Measurements from ENCODE around the gene GRAMD4. TPM values are rescaled to one million over a fixed set of nuclear protein-coding genes. Genes with fewer than 3 reads are reported as not detected.

Gene GRAMD4
- total RNA-seq, 1 experiment from 2014 or later, result 23.4 TPM

- Histone ChIP-seq H3K27me3 (replicated peaks; ENCODE audit: control insufficient read depth, insufficient read depth, low read length) (no peaks in the 10 kb centered on the region), H3K36me3 (ENCODE audit: control insufficient read depth, insufficient read depth, low read length) (no peaks in the 10 kb centered on the region), H3K4me3 (ENCODE audit: low read depth, low read length) (no peak overlapping the region), H3K9me3 (no peaks in the 10 kb centered on the region), H3K4me1 (no peaks in the 10 kb centered on the region)
- intact Hi-C loops (cut with micrococcal nuclease; ENCODE audit: unreplicated experiment), result no loop called here
- H3K27ac Mint-ChIP-seq (ENCODE audit: unreplicated experiment), result no peak overlapping the region
- BruUV-seq (replicated peaks), result no TSS peak
- TF ChIP-seq CTCF (IDR thresholded peaks at IDR 0.05; ENCODE audit: insufficient read depth in 1 of 2, low read depth in 1 of 2, low read length in 1 of 2, severe bottlenecking in 1 of 2, unreplicated experiment in 1 of 2), result no peak
- H3K4me1 Mint-ChIP-seq (ENCODE audit: low read depth, unreplicated experiment), result no peaks in the 10 kb centered on the region
- ChIA-PET POLR2A (no interaction called here), CTCF (interaction anchor here (1.0 kb wide), 1 partner anchor 81 kb away, joined by 6 read pairs; no protein-coding TSS in a partner anchor)
- no peaks in the 10 kb centered on the region for H3K27me3 Mint-ChIP-seq (ENCODE audit: insufficient read depth, unreplicated experiment)
- no peak for DNase-seq
- H3K4me3 Mint-ChIP-seq (ENCODE audit: unreplicated experiment), result no peak overlapping the region
- no peaks in the 10 kb centered on the region for H3K9me3 Mint-ChIP-seq (ENCODE audit: unreplicated experiment)
- peaks cover 10% of the 10 kb centered on the region for H3K36me3 Mint-ChIP-seq (ENCODE audit: insufficient read depth, unreplicated experiment)
Observed at GRCh38 chr22:46677323-46678002, 57.3 kb downstream of the GRAMD4 start.

- peaks cover 10% of the 10 kb centered on the region for H3K36me3 Mint-ChIP-seq (ENCODE audit: insufficient read depth, unreplicated experiment)
- H3K4me1 ChIP-seq, result no peaks in the 10 kb centered on the region
- no peak overlapping the region for H3K27ac Mint-ChIP-seq (ENCODE audit: unreplicated experiment)
- ChIA-PET POLR2A (no interaction called here), CTCF (no interaction called here)
- no peak for TF ChIP-seq CTCF (IDR thresholded peaks at IDR 0.05; ENCODE audit: insufficient read depth in 1 of 2, low read depth in 1 of 2, low read length in 1 of 2, severe bottlenecking in 1 of 2, unreplicated experiment in 1 of 2)
- no peaks in the 10 kb centered on the region for H3K27me3 Mint-ChIP-seq (ENCODE audit: insufficient read depth, unreplicated experiment)
- no peaks in the 10 kb centered on the region for H3K9me3 Mint-ChIP-seq (ENCODE audit: unreplicated experiment)
- H3K4me1 Mint-ChIP-seq (ENCODE audit: low read depth, unreplicated experiment), result no peaks in the 10 kb centered on the region
- H3K36me3 ChIP-seq (ENCODE audit: control insufficient read depth, insufficient read depth, low read length), result no peaks in the 10 kb centered on the region
- H3K27me3 ChIP-seq (replicated peaks; ENCODE audit: control insufficient read depth, insufficient read depth, low read length), result no peaks in the 10 kb centered on the region
- DNase-seq, result no peak
- intact Hi-C loops (cut with micrococcal nuclease; ENCODE audit: unreplicated experiment), result no loop called here
- no peaks in the 10 kb centered on the region for H3K9me3 ChIP-seq
- no peak overlapping the region for H3K4me3 ChIP-seq (ENCODE audit: low read depth, low read length)
- H3K4me3 Mint-ChIP-seq (ENCODE audit: unreplicated experiment), result no peak overlapping the region
- no TSS peak for BruUV-seq (replicated peaks)
Observed at GRCh38 chr22:46678003-46678657, 57.9 kb downstream of the GRAMD4 start.

- Mint-ChIP-seq H3K4me3 (ENCODE audit: unreplicated experiment) (no peak overlapping the region), H3K27ac (ENCODE audit: unreplicated experiment) (no peak overlapping the region), H3K9me3 (ENCODE audit: unreplicated experiment) (no peaks in the 10 kb centered on the region), H3K27me3 (ENCODE audit: insufficient read depth, unreplicated experiment) (no peaks in the 10 kb centered on the region), H3K4me1 (ENCODE audit: low read depth, unreplicated experiment) (no peaks in the 10 kb centered on the region), H3K36me3 (ENCODE audit: insufficient read depth, unreplicated experiment) (peaks cover 10% of the 10 kb centered on the region)
- ChIA-PET CTCF (no interaction called here), POLR2A (no interaction called here)
- no TSS peak for BruUV-seq (replicated peaks)
- Histone ChIP-seq H3K36me3 (ENCODE audit: control insufficient read depth, insufficient read depth, low read length) (no peaks in the 10 kb centered on the region), H3K9me3 (no peaks in the 10 kb centered on the region), H3K4me3 (ENCODE audit: low read depth, low read length) (no peak overlapping the region), H3K4me1 (no peaks in the 10 kb centered on the region), H3K27me3 (replicated peaks; ENCODE audit: control insufficient read depth, insufficient read depth, low read length) (no peaks in the 10 kb centered on the region)
- DNase-seq, result no peak
- no peak for TF ChIP-seq CTCF (IDR thresholded peaks at IDR 0.05; ENCODE audit: insufficient read depth in 1 of 2, low read depth in 1 of 2, low read length in 1 of 2, severe bottlenecking in 1 of 2, unreplicated experiment in 1 of 2)
- intact Hi-C loops (cut with micrococcal nuclease; ENCODE audit: unreplicated experiment), result no loop called here
Observed at GRCh38 chr22:46678785-46679700, 58.9 kb downstream of the GRAMD4 start.

Measured in Caco-2 (cell line).